ENCODE data around the gene HRH3.

Gene HRH3

DNA sequence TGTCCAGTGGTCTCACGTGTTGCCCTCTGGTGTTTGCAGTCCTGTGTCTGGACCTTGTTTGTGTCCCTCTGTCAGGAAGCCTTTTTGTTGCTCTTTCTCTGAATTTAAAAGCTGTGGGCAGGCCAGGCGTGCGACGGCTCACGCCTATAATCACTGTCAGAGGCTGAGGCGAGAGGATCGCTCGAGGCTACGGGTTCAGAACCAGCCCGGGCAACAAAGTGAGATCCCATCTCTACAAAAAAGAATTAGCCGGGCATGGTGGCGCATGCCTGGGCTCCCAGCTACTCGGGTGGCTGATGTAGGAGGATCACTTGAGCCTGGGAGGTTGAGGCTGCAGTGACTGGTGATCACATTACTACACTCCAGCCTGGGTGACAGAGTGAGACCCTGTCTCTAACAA lies 46.8 kb upstream of the HRH3 start:
- no peaks in the 10 kb centered on the region for H3K27me3 ChIP-seq (ENCODE audit: insufficient read depth, poor library complexity, severe bottlenecking)
- H3K4me1 ChIP-seq (ENCODE audit: insufficient read depth, poor library complexity, severe bottlenecking), result no peaks in the 10 kb centered on the region
- H3K27ac ChIP-seq (ENCODE audit: poor library complexity, severe bottlenecking), result no peak overlapping the region
- TF ChIP-seq, protein P1, sequence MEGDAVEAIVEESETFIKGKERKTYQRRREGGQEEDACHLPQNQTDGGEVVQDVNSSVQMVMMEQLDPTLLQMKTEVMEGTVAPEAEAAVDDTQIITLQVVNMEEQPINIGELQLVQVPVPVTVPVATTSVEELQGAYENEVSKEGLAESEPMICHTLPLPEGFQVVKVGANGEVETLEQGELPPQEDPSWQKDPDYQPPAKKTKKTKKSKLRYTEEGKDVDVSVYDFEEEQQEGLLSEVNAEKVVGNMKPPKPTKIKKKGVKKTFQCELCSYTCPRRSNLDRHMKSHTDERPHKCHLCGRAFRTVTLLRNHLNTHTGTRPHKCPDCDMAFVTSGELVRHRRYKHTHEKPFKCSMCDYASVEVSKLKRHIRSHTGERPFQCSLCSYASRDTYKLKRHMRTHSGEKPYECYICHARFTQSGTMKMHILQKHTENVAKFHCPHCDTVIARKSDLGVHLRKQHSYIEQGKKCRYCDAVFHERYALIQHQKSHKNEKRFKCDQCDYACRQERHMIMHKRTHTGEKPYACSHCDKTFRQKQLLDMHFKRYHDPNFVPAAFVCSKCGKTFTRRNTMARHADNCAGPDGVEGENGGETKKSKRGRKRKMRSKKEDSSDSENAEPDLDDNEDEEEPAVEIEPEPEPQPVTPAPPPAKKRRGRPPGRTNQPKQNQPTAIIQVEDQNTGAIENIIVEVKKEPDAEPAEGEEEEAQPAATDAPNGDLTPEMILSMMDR (IDR thresholded peaks at IDR 0.05; ENCODE audit: poor library complexity, severe bottlenecking), result no peak
- peaks cover 74% of the 10 kb centered on the region for H3K36me3 ChIP-seq (ENCODE audit: low read depth)
- ATAC-seq (ENCODE audit: low read depth), result no peak
- DNase-seq (ENCODE audit: low spot score), result no peak
- no peaks in the 10 kb centered on the region for H3K9me3 ChIP-seq (ENCODE audit: severe bottlenecking)
- no peak overlapping the region for H3K4me3 ChIP-seq (ENCODE audit: severe bottlenecking)

DNA sequence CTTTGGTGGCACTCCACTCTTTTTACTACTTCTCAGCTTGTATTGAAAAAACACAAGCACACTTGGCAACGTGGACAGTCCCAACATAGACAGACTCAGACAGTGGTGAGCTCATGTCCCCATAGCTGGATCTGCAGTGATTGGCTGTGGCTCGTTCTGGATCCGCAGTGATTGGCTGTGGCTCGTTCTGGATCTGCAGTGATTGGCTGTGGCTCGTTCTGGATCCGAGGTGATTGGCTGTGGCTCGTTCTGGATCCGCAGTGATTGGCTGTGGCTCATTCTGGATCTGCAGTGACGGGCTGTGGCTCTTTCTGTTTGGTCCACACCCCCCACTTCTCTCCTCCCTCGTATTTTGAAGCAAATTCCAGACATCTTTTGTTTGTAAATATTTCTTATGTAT lies 46.3 kb upstream of the HRH3 start:
- TF ChIP-seq, protein P1 (IDR thresholded peaks at IDR 0.05; ENCODE audit: poor library complexity, severe bottlenecking), result no peak
- Histone ChIP-seq H3K27ac (ENCODE audit: poor library complexity, severe bottlenecking) (no peak overlapping the region), H3K27me3 (ENCODE audit: insufficient read depth, poor library complexity, severe bottlenecking) (no peaks in the 10 kb centered on the region), H3K4me3 (ENCODE audit: severe bottlenecking) (no peak overlapping the region), H3K36me3 (ENCODE audit: low read depth) (peaks cover 74% of the 10 kb centered on the region), H3K4me1 (ENCODE audit: insufficient read depth, poor library complexity, severe bottlenecking) (no peaks in the 10 kb centered on the region), H3K9me3 (ENCODE audit: severe bottlenecking) (no peaks in the 10 kb centered on the region)
- ATAC-seq (ENCODE audit: low read depth) (no peak), DNase-seq (ENCODE audit: low spot score) (no peak)

DNA sequence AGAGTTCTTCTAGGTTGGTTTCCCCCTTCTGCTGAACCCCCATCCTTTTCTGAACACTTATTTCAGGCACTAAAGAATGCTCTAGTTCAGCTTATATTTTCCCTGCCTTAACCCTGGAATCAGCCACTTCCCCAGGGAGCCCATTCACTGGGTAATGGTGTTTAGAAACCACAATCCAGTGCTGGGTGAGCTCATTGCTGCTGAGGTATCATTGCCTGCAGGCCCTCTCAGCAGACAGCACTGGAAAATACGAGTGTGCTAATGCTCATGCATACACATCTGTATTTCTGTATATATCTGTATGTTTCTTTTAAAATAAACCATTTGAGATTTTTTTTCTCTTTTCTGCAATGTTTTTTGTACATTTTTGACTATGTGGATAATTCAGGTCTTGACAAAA lies 45.3 kb upstream of the HRH3 start:
- ATAC-seq (ENCODE audit: low read depth), result no peak
- Histone ChIP-seq H3K9me3 (ENCODE audit: severe bottlenecking) (no peaks in the 10 kb centered on the region), H3K4me3 (ENCODE audit: severe bottlenecking) (no peak overlapping the region), H3K27ac (ENCODE audit: poor library complexity, severe bottlenecking) (no peak overlapping the region), H3K4me1 (ENCODE audit: insufficient read depth, poor library complexity, severe bottlenecking) (no peaks in the 10 kb centered on the region), H3K27me3 (ENCODE audit: insufficient read depth, poor library complexity, severe bottlenecking) (no peaks in the 10 kb centered on the region), H3K36me3 (ENCODE audit: low read depth) (peaks cover 77% of the 10 kb centered on the region)
- TF ChIP-seq, protein P1 (IDR thresholded peaks at IDR 0.05; ENCODE audit: poor library complexity, severe bottlenecking), result no peak
- DNase-seq (ENCODE audit: low spot score), result no peak

- peaks cover 1% of the 10 kb centered on the region for H3K4me1 ChIP-seq (ENCODE audit: insufficient read depth, poor library complexity, severe bottlenecking)
- no peaks in the 10 kb centered on the region for H3K9me3 ChIP-seq (ENCODE audit: severe bottlenecking)
- DNase-seq (ENCODE audit: low spot score), result no peak
- no peaks in the 10 kb centered on the region for H3K27me3 ChIP-seq (ENCODE audit: insufficient read depth, poor library complexity, severe bottlenecking)
- no peak overlapping the region for H3K4me3 ChIP-seq (ENCODE audit: severe bottlenecking)
- H3K36me3 ChIP-seq (ENCODE audit: low read depth), result peaks cover 78% of the 10 kb centered on the region
- H3K27ac ChIP-seq (ENCODE audit: poor library complexity, severe bottlenecking), result no peak overlapping the region
- TF ChIP-seq, protein P1 (IDR thresholded peaks at IDR 0.05; ENCODE audit: poor library complexity, severe bottlenecking), result no peak
- no peak for ATAC-seq (ENCODE audit: low read depth)
These were observed 43.3 kb upstream of the HRH3 start for GRCh38 chr20:62263396-62263795.

DNA sequence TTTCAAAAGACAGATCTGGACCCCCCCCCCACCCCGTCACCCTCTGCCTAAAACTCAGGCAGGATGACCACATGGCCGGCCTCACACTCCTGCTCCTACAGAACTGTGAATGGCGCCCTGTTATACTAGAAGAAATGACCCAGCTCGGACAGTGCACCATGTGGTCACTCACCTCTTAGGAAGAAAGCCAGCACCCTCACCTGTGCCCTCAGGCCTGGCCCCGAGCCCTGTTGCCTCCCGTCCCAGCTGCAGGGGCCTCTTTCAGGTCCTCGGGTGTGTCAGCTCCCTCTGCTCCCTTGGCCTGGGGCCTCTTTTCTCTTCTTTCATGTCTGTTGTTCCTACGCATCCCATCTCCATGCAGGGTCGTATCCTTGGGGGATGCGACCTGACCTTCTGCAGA lies 42.0 kb upstream of the HRH3 start:
- no peak for DNase-seq (ENCODE audit: low spot score)
- Histone ChIP-seq H3K4me3 (ENCODE audit: severe bottlenecking) (no peak overlapping the region), H3K27ac (ENCODE audit: poor library complexity, severe bottlenecking) (no peak overlapping the region), H3K9me3 (ENCODE audit: severe bottlenecking) (no peaks in the 10 kb centered on the region), H3K36me3 (ENCODE audit: low read depth) (peaks cover 79% of the 10 kb centered on the region), H3K4me1 (ENCODE audit: insufficient read depth, poor library complexity, severe bottlenecking) (peaks cover 3% of the 10 kb centered on the region), H3K27me3 (ENCODE audit: insufficient read depth, poor library complexity, severe bottlenecking) (no peaks in the 10 kb centered on the region)
- TF ChIP-seq, protein P1 (IDR thresholded peaks at IDR 0.05; ENCODE audit: poor library complexity, severe bottlenecking), result no peak
- no peak for ATAC-seq (ENCODE audit: low read depth)
